NCI-H1048 (cell line): ENCODE measurements around the gene SYT2.
"Not testable (repeated sequence)": the region's sequence is repeated elsewhere in the genome, so short reads cannot be mapped to it uniquely, and the experiment has no call there.

ENCODE experiments used
- DNase-seq: peaks from one replicate; lab custom pipeline; 2025; lab: John Stamatoyannopoulos, UW

SYT2 gene

DNA sequence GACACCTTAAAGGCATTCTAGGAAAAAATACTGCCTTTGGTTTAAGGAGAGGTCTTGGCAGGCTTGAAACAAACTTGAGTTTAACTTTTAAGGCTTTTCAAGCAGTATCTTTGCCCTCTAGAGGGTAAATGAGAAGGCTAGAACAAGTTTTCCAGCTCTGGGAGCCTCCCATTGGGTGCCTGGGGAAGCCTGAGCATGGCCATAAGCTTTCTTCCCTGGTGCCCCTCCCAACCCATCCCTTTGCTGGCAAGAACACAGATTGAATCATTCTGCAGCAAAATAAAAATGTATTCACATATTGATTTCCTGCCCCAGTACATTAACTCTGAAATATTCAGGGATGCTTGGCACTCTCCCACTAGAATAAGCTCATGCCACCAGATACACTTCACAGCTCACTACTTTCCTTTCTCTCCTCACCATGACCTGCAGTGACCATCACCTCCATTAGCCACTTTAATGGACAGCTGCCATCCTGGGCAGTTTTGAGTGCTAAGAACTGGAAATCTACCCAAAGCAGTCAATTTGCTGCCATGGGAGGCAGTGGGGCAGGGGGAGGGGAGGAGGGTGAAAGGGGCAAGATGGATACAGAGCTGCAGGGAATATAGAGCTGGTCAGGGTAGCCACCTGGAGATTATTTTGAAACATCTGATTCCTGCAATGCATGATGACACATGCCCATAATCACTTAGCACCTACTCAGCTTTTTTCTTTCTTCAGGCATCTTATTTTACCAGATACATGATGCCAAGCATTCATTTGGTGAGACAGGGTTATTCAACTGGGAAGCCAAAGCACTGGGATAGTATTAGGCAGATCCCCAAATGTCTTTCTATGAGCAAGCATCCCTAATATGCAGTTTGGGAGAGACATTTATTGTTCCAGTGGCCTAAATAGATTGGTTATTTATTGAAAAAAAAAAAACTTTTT is 140.6 kb downstream of the SYT2 start:
- DNase-seq, result no peak

DNA sequence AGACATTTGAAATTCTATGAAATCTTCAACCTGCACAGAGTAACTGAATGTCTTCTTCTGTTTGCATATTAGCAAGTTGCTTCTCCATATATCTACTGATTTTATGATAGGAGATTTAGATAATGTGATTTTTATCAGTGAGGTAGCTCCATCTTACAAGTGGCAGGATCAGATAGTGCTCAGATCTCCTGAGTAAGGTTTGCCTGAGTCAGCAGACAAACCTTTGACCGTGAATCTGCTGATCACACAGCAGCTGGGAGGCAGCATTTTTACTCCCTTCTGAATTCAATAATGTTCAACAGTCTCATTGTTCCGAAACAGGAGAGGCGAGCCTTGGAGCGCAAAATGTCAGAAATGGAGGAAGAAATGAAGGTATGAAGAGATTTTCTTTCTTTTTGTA is 141.4 kb downstream of the SYT2 start:
- no peak for DNase-seq

DNA sequence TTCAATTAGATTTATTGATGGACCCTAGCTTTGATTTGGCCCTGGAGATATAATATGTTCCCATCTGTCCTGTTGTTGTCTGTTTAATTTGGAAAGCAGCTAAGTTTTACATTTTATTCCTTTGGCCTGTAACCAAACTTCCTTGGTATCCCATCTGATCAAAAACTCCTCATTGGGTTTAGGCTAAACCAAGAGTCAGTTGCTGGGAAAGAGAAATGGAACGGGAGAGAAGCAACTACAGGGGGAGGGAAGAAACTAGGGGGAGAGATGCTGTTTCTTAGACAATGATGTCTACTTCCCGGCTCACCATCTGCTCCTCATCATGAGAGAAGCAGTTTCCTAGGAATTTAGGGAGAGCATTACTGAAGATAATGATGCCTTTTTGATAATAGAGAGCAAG is 141.8 kb downstream of the SYT2 start:
- DNase-seq, result no peak

DNA sequence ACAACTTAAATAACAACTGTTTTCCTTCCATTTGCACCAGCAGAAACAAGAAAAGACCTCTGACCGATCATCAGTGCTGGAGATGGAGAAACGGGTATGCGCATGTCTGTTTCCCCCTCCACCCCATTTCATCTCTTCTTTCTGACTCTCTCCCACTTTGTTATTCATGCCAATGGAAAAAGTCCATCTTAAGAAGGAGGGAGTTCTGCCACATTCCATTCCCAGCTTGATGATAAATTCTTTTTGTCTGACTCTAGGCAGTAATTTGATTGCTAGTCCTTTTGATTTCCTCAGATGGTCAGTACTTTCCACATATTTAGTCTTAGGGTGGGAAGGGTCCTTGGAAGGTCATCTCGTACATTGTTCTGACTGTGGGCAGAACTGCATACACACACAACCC is 142.5 kb downstream of the SYT2 start:
- DNase-seq, result no peak

DNA sequence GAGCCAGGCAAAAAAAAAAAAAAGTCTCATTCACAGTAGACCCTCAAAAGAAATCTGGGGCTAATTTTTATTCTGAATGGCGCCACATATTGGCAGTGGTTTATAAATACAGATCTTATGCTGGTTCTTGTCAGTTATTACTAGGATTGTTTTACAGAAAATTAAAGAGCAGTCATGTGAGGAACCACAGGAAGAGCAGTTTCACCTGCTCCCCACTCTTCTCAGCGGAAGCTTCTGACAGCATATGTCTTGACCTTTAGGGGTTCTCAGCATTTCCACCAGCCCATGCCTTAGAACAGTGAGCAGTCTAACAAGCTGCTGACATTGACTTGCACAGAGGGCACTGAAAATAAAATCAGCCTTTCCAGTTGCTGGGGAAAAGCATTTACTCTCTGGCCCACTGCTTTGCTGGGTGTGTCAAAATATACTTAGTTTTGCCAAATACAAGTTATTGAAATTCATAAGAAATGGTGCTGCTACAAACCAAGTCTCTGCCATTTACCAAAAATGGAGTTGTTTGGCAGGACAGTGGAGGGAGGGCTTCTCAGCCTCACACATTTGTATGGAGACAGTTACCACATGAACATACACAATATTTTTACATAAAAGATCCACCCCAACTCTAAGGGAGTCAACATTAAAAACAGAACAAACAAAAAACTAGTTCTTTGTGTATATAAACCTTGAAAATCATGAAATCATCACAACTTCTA is 144.2 kb downstream of the SYT2 start:
- DNase-seq, result no peak

DNA sequence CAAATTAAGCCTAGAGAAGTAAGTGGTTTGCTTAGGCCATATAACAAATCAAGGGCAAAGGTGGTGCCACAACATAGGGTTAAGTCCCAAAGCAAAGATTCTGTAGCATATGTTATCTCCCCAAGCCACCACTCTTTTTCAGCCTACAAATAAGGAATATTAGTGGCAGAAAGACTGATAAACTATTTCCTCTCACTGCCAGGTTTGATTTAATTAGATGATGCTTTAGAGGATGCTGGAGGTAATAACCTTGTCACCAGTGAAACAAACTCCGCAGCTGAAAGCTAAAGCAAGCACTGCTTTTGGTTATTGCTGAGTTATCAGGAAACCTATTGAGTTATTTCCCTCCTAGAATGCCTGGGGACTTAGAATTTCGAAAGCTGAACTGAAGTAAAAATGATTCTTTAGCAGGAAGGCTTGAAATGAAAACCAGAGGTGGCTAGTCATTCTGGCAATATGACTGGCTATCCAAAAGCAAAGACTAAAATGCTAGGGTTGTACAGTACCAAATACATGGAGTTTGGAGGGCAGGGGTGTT is 145.2 kb downstream of the SYT2 start:
- DNase-seq, result no peak

DNA sequence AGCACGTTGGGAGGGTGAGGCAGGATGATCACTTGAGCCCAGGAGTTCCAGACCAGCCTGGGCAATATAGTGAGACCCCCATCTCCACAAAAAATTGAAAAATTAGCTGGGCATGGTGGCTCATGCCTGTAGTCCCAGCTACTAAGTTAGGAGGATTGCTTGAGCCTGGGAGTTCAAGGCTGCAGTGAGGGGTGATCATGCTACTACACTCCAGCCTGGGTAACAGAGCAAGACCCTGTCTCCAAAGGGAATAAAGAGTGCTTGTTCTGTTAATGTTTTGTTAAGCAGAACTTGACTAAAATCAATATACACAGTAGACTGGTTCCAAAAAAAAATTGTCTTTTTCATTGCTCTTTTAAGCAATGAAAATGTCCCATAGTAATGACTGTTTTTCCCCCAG is 146.4 kb downstream of the SYT2 start:
- DNase-seq, result no peak

DNA sequence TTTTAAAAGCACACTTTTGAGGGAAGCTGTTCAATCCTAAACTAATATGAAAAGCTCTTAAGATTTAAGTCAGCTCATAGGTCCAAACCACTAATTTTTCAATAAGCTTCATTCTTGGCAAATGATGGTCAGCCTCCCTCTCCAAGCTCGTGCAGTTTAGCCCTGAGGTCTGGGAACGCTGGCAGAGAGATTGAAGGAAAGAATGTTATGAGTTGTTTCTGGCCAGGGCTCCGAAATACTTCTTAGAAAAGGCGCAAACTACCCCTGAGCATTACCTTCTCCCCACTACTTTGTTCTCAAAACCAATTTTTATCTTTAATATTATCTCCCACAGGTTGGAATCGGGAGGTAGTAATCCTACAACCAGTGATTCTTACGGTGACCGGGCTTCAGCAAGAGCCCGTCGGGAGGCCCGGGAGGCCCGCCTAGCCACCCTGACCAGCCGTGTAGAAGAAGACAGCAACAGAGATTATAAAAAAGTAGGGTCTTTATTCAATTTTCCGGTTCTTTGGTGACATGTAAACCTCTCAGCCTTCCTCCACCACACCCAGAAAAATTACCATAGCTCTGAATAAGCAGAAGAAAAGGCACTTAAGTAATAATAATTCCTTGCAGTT is 147.7 kb downstream of the SYT2 start:
- DNase-seq, result no peak

DNA sequence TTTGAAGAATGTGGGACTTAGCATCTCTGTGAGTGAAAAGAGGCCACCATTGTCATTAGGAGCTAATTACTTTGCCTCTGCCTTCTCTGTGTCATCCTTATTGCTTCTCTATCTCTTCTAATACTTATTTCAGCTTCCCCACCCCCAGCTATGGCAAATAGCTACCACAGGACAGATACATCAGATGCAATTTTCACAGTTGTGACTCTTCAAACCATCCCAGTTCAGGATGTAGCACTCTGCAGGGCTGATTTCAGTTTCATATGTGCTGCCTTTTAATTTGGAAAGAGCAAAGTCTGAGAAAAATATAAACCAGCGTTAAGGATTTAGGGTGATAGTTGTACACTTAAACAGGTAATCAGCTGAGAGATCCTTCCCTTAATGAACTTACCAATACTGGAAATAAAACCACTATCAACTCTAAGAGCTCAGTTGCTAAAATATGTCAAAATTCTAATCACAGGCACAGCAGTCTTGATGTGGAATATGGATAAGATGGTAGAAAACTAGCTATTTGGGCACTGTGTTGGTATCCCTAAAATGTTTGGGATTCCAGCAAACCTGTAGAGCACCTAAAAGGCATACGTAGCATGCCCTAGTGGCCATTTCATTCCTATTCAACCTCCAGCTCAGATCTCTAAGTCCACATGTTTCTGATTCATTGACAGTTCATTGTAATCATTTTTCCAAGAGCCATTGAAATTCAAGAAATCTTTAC is 148.4 kb downstream of the SYT2 start:
- no peak for DNase-seq

DNA sequence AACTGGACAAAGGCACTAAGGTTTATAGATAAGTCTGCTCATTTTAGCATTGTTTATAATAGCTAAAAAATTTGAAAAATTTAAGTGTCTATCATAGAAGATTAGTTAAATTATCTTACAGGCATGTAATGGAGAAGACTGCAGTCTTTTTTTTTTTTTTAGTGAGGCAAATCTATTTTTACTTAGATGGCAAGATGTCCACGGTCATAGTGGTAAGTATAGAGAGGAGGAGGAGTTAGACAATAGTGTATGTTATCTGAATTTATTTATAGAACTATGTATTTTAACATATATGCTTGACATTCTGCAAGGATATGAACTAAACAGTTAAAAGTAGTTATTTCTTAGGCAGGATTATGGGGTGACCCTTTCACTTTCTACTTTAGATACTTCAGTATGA is 149.0 kb downstream of the SYT2 start:
- no peak for DNase-seq

DNA sequence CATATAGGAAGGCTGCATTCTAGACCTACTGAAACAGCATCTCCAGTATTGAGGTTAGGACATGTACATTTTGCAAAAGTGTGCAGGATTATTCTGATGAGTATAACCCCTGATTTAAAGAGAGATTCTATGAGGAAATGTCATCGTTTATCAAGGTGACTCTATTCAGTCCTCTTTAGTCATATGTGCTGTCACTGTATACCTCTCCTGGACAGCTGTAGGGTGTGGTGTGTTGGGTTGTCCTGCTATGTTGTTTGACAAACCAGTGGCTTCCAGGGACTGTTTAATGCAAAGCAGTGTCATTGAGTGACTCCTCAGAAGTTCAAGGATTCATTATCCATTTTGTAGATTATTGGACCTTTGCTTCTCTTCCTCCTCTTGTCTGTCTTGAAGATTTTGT is 152.6 kb downstream of the SYT2 start:
- DNase-seq, result not testable (repeated sequence)

DNA sequence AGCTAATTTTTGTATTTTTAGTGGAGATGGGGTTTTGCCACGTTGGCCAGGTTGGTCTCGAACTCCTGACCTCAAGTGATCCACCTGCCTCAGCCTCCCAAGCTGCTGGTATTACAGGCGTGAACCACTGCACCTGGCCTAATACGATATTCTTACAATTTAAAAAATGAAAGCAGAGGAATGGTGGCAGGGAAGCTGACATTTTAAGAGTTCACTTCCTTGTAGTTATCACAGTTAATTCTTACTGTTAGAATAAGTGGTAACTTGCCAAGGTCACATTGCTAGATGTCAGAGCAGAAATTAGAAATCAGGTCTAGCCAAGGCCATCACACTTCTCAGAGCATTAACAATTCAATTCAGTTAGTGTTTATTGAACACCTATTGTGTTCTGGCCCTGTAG is 154.2 kb downstream of the SYT2 start:
- DNase-seq, result not testable (repeated sequence)

DNA sequence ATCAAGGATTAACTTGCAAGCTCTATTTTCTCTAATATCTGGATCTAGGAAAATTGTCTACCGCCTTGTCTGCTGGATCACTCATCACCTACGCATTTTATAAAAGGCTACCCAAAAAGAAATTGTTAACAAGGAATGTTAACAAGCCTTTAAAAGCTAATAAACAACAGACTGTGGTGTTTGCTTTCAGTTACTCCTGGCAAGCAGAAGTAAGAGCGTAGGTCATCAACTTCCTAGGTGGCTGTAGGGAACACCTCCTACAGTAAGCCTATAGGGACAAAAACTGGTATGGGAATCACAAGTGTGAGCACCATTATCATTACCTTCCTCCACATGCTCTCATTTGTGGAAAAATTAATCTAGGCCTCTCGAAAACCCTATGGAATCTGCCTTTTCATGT is 155.6 kb downstream of the SYT2 start:
- not testable (repeated sequence) for DNase-seq

DNA sequence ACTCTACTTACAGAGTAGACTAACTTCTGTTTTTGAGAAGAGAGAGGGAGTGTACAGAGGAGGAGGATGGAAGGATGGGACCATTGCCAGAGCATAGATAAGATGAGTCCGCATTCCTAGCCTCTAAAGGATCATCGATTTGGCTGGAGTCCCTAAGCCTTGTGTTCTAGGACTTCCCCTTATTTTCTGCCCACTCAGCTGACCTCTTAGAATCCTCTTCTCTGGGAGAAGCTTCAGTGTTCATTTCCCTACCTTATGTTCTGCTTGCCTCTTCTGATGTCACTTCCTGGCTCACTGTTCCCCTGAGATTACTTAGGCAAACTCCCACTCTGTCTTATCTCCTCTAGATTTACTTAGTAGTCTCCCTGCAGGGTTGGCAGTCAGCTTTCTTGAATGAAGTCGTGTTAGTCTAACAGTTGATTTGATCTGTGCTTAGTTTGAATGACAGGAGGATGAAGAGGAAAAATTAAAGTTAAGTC is 156.7 kb downstream of the SYT2 start:
- no peak for DNase-seq

DNA sequence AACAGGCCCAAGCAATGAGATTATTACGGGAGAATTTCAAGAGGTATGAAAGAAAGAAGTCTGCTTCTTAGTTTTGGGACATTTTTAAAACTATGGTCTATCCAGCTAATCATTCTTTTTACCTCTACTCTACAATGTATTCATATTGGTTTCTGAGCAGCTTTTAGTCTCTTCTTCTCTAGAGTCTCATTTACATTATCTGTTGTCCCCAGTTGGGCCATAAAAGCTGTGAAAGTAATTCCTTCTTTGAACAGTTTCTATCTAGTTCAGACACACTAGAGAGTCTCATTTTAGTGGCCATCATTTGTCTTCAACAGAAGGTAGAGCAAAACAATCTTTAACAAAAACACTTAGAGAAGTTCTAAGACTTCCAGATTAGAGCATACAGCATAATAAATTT is 157.2 kb downstream of the SYT2 start:
- not testable (repeated sequence) for DNase-seq

DNA sequence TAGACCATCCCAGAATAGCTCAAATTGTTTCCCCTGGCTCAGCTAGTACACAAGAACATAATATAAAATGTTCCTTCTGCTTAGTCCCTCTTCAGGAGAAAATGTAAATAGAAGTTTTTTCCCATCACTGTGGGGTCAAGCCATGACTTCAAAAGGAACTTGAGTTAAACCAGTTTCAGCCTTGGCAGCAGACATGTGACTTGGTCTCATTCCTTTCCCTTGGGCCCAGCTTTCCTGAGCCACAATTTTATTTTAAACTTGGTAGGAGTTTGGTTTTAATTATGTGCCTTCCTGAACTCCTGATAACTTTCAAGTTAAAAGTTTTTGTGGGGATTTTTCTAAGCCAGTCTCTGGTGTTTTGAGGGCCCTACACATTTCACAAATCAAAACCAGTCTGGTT is 157.6 kb downstream of the SYT2 start:
- not testable (repeated sequence) for DNase-seq

DNA sequence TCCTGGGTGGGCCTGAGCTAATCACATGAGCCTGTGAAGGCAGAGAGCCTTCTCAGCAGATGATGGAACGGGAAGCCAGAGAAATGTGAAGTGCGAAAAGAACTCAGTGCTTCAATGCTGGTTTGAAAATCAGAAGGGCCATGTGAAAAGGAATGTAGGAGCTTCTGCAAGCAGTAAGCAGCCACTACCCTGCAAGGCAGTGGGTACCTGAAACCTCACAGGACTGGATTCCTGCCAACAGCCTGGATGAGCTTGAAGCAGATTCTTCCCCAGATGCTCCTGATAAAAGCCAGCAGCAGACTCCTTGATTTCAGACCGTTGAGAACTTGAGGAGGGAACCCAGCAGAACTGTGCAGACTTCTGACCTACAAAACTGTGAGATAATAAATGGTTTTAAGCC is 158.6 kb downstream of the SYT2 start:
- DNase-seq, result no peak

DNA sequence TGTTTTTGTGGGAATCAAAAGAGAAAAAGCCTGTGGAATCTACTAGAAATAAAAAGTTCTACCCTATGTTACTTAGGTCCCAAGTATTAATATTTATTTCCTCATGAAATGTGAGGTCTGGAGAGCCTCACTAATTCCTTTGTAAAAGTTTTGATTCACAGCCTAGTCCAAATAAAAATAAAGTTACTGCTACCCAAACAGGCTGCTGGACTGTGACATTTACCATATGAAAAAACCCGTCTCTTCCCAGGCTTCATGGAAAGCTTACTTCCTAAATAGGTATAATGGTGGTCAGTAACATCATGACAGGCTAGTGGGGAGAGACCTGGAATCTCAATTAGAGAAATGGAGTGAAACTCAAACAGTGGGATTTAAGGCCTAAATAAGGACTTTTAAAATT is 160.2 kb downstream of the SYT2 start:
- not testable (repeated sequence) for DNase-seq

DNA sequence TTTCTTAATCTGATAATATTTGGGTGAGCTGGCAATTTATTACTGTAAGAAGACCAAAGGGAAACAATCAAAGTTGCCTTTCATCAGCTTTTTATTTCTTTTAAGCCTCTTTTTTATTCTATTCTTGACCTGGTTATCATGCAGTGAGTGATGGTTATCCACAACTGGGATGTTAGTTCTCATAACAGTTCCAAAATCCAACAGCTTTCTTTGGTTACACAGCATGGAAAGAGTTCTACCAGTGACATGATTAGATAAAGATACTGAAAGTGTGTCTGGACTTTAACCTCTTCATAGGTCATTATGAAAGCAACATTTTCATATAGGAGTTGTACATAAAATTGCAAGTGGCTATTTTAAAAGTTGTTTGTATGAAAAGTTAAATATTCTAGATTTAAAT is 163.0 kb downstream of the SYT2 start:
- no peak for DNase-seq

DNA sequence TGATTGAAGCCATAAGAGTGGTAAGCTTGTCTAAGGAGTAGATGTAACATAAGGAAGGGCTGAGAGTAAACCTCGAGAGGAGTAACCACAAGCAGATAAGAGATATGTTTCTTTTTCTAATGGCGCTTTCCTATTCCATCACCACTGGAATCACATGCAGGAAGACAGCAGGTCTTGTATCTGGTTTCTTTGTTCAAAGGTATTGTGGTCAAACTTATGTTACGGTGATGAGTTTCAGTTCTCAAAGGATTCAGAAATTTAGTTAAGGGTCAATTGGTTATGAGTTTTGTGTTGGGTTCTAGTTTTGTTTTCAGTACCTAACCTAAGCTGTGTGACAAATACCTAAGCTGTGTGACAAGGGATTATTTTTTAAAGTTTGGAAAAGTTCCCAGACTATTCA is 163.5 kb downstream of the SYT2 start:
- not testable (repeated sequence) for DNase-seq

DNA sequence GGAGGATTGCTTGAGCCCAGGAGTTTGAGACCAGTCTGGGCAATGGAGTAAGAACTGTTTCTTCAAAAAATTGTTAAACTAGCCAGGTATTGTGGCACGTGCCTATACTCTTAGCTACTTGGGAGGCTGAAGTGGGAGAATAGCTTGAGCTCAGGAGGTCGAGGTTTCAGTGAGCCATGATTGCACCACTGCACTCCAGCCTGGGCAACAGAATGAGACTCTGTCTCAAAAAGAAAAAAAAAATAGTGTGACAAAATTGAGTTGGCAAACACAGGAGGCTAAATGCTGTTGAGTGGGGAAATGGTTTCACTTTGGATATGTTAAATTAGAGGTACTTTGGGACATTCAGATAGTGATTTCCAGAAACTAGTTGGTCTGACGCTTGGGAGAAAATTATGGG is 163.9 kb downstream of the SYT2 start:
- not testable (repeated sequence) for DNase-seq
